K562 (cell line): ENCODE results near the gene MLST8. TPM values are rescaled to one million over a fixed set of nuclear protein-coding genes. Genes with fewer than 3 reads are reported as not detected.

Source experiments
- BMI1 ChIP-seq: fragments of 150-350 bp; IDR thresholded peaks from 2 replicates; pipeline ENCODE4 v1.6.1; 2014; ENCODE audit warnings: low read length
- CHD1 ChIP-seq: fragments of 200-600 bp; sonication (generic); IDR thresholded peaks from one replicate; pipeline ENCODE4 v1.6.1; 2012; ENCODE audit warnings: mild to moderate bottlenecking, moderate library complexity, low read length, inconsistent platforms
- HOMEZ ChIP-seq: fragments of 250-450 bp; sonication (Bioruptor Pico); IDR thresholded peaks from 2 replicates; pipeline ENCODE4 v1.4.0; 2020; ENCODE audit warnings: mild to moderate bottlenecking, moderate library complexity
- HOXB6 ChIP-seq: fragments of 250-450 bp; sonication (Bioruptor Pico); IDR thresholded peaks from 2 replicates; pipeline ENCODE4 v1.5.1; 2022; ENCODE audit warnings: mild to moderate bottlenecking, borderline replicate concordance
- MAZ ChIP-seq, 2 experiments: fragments of 450-650 bp in 1 of 2; sonication (generic) in 1 of 2; formaldehyde crosslinking; IDR thresholded peaks in 1 of 2; conservative IDR thresholded peaks in 1 of 2; 2 replicates each; pipeline versions ENCODE4 v1.4.0 to v1.5.0; 2020; ENCODE audit warnings: mild to moderate bottlenecking in 1 of 2, missing genetic modification reagents in 1 of 2
- NRF1 ChIP-seq, 2 experiments: fragments of 450-650 bp; IDR thresholded peaks in 1 of 2; conservative IDR thresholded peaks in 1 of 2; 2 replicates each; pipeline ENCODE4 v1.6.1; 2014; ENCODE audit warnings: mild to moderate bottlenecking in 2 of 2
- PCBP1 ChIP-seq: fragments of 200-400 bp; formaldehyde crosslinking; IDR thresholded peaks from 2 replicates; pipeline ENCODE4 v1.6.1; 2018; ENCODE audit warnings: mild to moderate bottlenecking, low read depth, low read length; ENCODE audit not compliant: poor library complexity, severe bottlenecking
- TAF15 ChIP-seq: fragments of 200-400 bp; formaldehyde crosslinking; IDR thresholded peaks from 2 replicates; pipeline ENCODE4 v1.6.1; 2017; ENCODE audit warnings: mild to moderate bottlenecking, low read depth, low read length, moderate library complexity
- ZNF239 ChIP-seq: fragments of 250-450 bp; sonication (Bioruptor Pico); IDR thresholded peaks from 2 replicates; pipeline ENCODE4 v1.4.0; 2020; ENCODE audit warnings: mild to moderate bottlenecking
- ZNF586 ChIP-seq: fragments of 450-650 bp; formaldehyde crosslinking; conservative IDR thresholded peaks from 2 replicates; pipeline ENCODE4 v1.4.0; 2020; ENCODE audit warnings: mild to moderate bottlenecking, moderate library complexity
- ZNF589 ChIP-seq: fragments of 200-800 bp; sonication (Bioruptor generic); IDR thresholded peaks from 2 replicates; pipeline ENCODE4 v1.6.1; 2016; ENCODE audit warnings: low read depth, missing genetic modification characterization, missing compliant biosample characterization
- ZNF778 ChIP-seq: fragments of 450-650 bp; formaldehyde crosslinking; IDR thresholded peaks from 2 replicates; pipeline ENCODE4 v1.4.0; 2020; ENCODE audit warnings: mild to moderate bottlenecking, moderate library complexity
- polyA plus RNA-seq, 8 experiments: library from polyadenylated mRNA; depleted of rRNA in 4 of 8; stranded (reverse) in 5 of 8; unstranded in 3 of 8; fragments of >200 nt; fragmentation: Nextera tagmentation in 2 of 8; fragmentation: Illumina TruSeq in 1 of 8; extraction: Ambion mirVana in 2 of 8; extraction: Trizol in 1 of 8; gene quantifications; 2 replicates each; pipeline versions ENCODE4 v1.2.1 to v1.2.3, GENCODE V29; 2011 to 2014; ENCODE audit warnings: inconsistent platforms in 1 of 8, missing spikeins in 1 of 8
- total RNA-seq, 7 experiments: library from RNA; depleted of rRNA in 6 of 7; stranded (reverse); fragments of >200 nt in 6 of 7; fragmentation: Illumina TruSeq in 2 of 7; extraction: Trizol in 2 of 7; gene quantifications; 2 replicates each; pipeline versions ENCODE4 v1.2.1 to v1.2.3, GENCODE V29; 2011 to 2021; ENCODE audit warnings: low replicate concordance in 1 of 7

MLST8 gene
- total and polyA plus RNA-seq, 9 of the 15 experiments (the other 6 are each of a cell fraction or from before 2014, with no cell fraction given): 1.5 to 116 (median 43.3) TPM

GRCh38 chr16:2195322-2196161 is 9.7 kb upstream of the MLST8 start (continued):
- TF ChIP-seq HOXB6 (CRISPR knock-in tag): no peak
- no peak for TF ChIP-seq BMI1
- peak in 1 of 2 experiments; percentile 36; a peak in 1 of 4 replicates for TF ChIP-seq NRF1 (conservative IDR thresholded peaks at IDR 0.05 in 1 of 2, IDR thresholded peaks at IDR 0.05 in 1 of 2)
- no peak for TF ChIP-seq ZNF239
- TF ChIP-seq TAF15: no peak
- peak; percentile 65 for TF ChIP-seq PCBP1
- TF ChIP-seq ZNF778 (CRISPR knock-in tag): no peak
- TF ChIP-seq CHD1: no peak
- no peak for TF ChIP-seq ZNF589 (CRISPR knock-in tag)
- TF ChIP-seq ZNF586: no peak
- TF ChIP-seq HOMEZ (CRISPR knock-in tag): no peak
- TF ChIP-seq MAZ (CRISPR knock-in tag; conservative IDR thresholded peaks at IDR 0.05 in 1 of 2, IDR thresholded peaks at IDR 0.05 in 1 of 2): 0 out of 4 replicates have a peak, but pooled peaks of 1 of the 2 experiments have one; percentile 14
- TF ChIP-seq, all 486 proteins: peak for 8
